GM13977 (cell line): ENCODE data around the gene CLP1.
"Not testable (repeated sequence)": the region's sequence is repeated elsewhere in the genome, so short reads cannot be mapped to it uniquely, and the experiment has no call there.

ENCODE experiments used
- DNase-seq: peaks from one replicate; pipeline ENCODE4 v3.0.0; 2012; ENCODE audit warnings: low spot score
- CTCF ChIP-seq: IDR thresholded peaks from 2 replicates; pipeline ENCODE4 v1.5.1; 2012; ENCODE audit warnings: mild to moderate bottlenecking, control low read depth; ENCODE audit not compliant: insufficient read depth; ENCODE audit errors: extremely low read depth, missing control alignments
- in situ Hi-C: fragments of 300-500 bp; cut with MboI; formaldehyde crosslinking; loops from one replicate; pipeline ENCODE4 v1.12.0; 2022; ENCODE audit warnings: low sequenced_read_pairs, low pct_unique_long_range_greater_than_20kb, mixed read lengths, inconsistent platforms; ENCODE audit not compliant: unreplicated experiment

The CLP1 gene

GRCh38 chr11:57649826-57650738, 7.5 kb upstream of the CLP1 start, which contains the start of gene YPEL4:
YPEL4 (minus strand) TSS chr11:57649912; CDS start chr11:57647107, 2,805 bp downstream.
- in situ Hi-C loops = loop anchor here (25.0 kb wide), 1 partner anchor 288 kb away; no protein-coding TSS in a partner anchor

GRCh38 chr11:57650739-57651090, 6.8 kb upstream of the CLP1 start:
- in situ Hi-C loops = no loop called here
- no peak for TF ChIP-seq CTCF
- DNase-seq = no peak

More at GRCh38 chr11:57649826-57650738, 7.5 kb upstream of the CLP1 start, which contains the start of gene YPEL4:
- no peak for TF ChIP-seq CTCF
- peak; percentile 49 for DNase-seq

GRCh38 chr11:57651408-57651807, 6.2 kb upstream of the CLP1 start:
- no peak for TF ChIP-seq CTCF
- in situ Hi-C loops = no loop called here
- no peak for DNase-seq

DNA sequence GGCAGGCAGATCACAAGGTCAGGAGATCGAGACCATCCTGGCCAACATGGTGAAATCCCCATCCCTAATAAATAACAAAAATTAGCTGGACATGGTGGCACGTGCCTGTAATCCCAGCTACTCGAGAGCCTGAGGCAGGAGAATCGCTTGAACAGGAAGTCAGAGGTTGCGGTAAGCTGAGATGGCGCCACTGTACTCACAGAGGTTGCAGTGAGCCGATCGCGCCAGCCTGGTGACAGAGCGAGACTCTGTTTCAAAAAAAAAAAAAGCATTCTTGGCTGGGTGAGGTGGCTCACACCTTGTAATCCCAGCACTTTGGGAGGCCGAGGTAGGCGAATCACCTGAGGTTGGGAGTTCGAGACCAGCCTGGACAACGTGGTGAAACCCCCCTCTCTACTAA, 5.3 kb upstream of the CLP1 start:
- in situ Hi-C loops, DNase-seq: not testable (repeated sequence)

GRCh38 chr11:57652662-57653061, 4.9 kb upstream of the CLP1 start:
- no peak for TF ChIP-seq CTCF
- in situ Hi-C loops = no loop called here
- no peak for DNase-seq

- in situ Hi-C loops = no loop called here
- no peak for DNase-seq
- no peak for TF ChIP-seq CTCF
Observed at GRCh38 chr11:57653163-57653562, 4.4 kb upstream of the CLP1 start.

- no peak for DNase-seq
- in situ Hi-C loops = no loop called here
- no peak for TF ChIP-seq CTCF
Observed at GRCh38 chr11:57656885-57657193, 723 bp upstream of the CLP1 start.
